GM18858 (cell line): ENCODE measurements around the gene CNR2.
"Not testable (repeated sequence)": the region's sequence is repeated elsewhere in the genome, so short reads cannot be mapped to it uniquely, and the experiment has no call there.

Source experiments
- ATAC-seq: cut with Tn5 transposase; IDR thresholded peaks from one replicate; pipeline ENCODE4 v1.9.1; 2021; ENCODE audit not compliant: unreplicated experiment

Gene CNR2

DNA sequence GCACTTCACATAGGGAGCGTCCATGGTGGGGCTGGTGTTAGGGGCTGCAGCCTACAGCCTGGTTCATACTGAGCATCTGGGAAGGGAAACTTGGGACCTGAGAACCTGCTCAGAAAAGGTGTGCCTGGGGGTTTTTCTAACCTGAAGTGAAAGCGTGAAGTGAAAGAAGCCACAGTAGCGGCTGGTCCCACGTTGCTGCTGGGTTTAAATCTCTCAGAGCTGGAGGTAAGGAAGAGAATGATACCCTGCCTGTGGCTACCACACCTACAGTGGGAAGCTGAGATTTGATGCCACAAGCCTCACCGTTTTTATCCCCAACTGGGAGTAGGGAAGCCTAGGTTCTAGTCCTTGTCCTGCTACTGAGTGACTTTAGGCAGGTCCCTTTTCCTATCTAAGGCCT is 24.1 kb downstream of the CNR2 start:
- no peak for ATAC-seq

DNA sequence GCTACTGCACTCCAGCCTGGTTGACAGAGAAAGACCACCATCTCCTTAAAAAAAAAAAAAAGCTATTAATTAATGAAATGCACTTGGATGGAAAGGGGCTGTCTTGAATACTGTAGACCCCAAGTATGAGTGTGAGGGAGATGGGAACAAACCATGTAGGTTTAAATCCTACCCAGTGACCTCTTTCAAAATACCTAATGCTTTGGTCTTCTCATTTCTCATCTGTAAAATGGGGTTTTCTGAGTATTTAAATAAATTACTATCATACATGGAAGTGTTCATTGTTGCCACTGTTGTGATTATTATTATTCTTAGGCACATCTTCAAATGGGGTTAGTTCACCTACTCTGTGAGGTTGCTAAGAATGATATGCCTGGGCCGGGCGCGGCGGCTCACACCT is 27.9 kb downstream of the CNR2 start:
- ATAC-seq: no peak

DNA sequence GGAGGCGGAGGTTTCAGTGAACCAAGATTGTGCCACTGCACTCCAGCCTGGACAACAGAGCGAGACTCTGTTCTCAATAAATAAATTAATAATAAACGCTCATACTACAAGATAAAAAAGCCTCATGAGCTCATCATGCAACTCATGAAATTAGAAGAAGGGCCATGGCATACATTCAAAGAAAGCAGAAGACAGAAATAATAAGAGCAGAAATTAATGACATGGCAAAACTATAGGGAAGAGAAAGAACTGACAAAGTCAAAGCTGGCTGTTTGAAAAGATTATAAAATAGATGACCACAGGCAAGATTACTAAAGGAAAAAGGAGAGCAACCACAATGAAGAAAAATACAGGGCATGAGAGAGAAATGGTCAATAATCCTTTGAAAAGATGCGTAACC is 30.4 kb downstream of the CNR2 start:
- ATAC-seq: no peak

DNA sequence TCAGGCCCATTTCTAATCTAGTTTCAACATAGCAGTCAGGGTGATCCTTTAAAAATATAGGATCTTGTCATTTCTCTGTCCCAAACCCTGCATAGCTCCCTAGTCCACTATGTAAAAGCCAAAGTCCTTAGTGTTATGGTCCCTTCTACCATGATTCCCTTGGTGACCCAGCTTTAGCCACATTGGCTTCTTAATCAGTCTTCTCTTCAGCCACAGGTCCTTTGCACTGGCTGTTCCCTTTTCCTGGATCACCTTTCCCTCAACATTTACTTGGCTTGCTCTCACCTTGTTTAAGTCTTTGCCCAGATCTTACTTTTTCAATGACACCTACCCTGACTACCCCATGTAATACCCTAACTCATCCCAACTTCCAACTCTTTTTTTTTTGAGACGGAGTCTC is 33.4 kb downstream of the CNR2 start:
- ATAC-seq: no peak

DNA sequence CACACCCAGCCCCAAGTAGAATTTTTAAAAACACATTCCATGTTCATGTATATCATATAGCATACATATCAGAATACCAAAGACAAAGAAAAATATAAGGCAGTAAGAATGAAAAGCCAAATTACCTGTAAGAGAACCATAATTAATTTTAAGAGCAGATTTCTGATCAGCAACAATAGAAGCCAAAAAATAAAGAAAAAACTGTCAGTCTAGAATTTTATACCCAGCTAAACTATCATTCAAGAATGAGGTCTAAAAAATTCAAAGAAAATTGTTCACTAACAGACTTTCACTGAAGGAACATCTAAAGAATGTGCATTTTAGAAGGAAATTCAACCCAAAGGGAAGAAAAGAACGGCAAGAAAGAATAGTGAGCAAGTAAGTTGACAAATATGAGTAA is 34.5 kb downstream of the CNR2 start:
- no peak for ATAC-seq

DNA sequence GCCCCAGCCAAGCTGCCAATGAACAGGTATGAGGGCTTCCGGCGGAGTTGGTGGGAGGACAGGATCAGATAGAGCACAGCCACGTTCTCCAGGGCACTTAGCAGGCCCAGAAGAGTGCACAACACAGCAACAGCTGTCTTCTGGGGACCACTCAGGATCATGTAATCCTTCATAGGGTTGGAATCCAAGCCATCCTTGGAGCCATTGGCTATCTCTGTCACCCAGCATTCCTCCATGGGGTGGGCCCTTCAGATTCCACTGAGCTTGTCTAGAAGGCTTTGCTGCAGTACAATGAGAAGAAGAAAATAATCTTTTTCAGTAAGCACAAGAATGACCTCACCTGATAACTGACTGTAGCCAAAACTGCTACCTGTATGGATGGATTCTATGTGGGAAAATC is 37.8 kb downstream of the CNR2 start:
- ATAC-seq: no peak

DNA sequence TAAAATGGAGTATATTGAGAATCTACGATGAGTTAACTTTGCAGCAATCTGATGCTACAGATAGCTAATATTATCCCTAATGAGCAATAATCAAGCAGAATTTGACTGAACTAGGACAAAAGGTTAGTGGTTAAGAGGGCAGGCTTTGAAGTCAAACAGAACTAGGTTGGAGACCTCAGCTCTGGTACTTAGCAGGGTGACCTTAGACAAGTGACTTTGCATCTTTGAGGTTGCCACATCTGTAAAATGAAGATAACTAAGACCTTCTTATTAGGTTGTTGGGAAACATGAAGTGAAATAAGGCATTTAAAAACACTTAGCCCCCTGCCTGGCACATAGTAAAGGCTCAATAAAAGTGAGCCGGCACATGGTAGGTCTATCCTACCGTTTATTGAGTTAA is 40.7 kb downstream of the CNR2 start:
- no peak for ATAC-seq

DNA sequence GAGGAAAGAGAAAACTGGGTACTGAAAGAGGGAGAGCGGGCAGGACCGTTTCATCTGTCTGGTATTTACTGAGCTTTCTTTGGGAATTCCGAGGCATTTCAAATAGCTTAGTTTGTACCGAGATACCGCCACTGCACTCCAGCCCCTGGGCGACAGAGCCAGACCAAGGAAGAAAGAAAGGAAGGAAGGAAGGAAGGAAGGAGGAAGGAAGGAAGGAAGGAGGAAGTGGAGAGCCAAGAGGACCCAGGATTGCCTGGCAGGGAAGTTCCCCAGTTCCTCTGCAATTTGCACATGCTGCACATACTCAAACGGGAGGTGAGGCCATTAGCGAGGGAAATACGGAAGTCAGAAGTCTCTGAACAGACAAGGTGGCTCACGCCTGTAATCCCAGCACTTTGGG is 44.1 kb downstream of the CNR2 start:
- no peak for ATAC-seq

DNA sequence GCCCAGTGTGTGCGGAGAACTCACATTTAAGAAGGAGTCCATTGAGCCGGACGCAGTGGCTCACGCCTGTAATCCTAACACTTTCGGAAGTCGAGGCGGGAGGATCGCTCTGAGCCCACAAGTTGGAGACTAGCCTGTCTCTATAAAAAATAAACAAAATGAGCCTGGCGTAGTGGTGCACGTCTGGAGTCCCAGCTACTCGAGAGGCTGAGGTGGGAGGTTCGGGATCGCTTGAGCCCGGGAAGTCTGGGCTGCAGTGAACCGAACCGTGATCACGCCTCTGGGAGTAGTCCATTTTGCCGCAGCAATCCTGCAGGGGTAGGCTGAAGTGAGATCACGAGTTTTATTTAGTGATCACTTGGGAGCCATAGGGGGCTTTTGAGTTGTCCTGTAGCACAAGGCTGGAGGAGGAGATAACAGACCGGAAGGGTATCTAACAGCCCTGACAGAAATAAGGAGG is 44.6 kb downstream of the CNR2 start:
- peak; percentile 11 for ATAC-seq

DNA sequence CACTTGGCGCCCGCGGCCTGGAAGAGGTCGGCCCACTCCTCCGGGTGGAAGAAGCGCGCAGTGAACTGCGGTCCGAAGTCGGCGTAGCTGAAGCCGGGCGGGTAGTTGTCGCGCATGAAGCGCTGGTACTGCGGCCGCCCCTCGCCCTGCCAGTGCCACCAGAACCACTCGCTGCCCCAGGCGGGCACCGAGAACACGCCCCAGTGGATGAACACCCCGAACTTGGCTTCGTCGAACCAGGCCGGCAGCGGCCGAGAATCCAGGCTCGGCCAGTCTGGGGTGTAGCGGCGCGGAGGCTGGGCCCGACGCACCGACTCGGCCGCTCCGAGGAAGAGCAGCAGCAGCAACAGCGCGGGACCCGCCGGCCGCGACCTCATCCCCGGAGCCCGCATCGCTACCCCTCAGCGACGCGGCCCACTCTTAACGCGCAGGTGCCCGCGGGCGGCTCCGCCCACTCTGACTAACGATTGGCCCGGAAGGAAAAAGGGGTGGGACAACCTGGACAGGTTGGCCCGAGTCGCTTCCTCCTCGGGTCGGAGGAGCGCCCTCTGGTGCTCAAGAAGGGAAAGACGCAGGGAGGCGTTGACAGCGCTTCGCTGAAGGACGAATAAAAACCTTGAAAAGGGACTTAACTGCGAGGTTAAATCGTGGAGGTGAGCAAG is 45.1 kb downstream of the CNR2 start, which contains the start of gene FUCA1:
TSS of gene FUCA1 (minus strand) at position 396 of the 662 bp plus-strand sequence. CDS start at position 392, 4 bp downstream.
- peak; percentile 71 for ATAC-seq

DNA sequence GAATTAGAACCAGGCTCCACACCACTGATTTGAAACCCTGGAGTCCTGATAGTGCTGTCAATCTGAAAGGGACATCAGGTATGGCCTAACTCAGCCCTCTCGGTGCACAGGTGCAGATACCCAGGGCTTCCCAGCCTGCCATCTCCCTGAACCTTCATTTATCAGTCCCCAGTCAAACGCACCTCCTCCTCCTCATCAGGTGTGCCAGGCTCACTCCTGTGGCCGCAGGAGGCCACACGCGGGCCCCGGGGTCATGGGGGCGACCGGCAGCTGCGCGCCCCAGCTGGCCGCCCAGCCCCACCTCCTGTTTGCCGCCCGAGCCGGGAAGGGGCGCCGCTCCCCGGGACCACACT is 45.6 kb downstream of the CNR2 start:
- ATAC-seq: peak; percentile 2

DNA sequence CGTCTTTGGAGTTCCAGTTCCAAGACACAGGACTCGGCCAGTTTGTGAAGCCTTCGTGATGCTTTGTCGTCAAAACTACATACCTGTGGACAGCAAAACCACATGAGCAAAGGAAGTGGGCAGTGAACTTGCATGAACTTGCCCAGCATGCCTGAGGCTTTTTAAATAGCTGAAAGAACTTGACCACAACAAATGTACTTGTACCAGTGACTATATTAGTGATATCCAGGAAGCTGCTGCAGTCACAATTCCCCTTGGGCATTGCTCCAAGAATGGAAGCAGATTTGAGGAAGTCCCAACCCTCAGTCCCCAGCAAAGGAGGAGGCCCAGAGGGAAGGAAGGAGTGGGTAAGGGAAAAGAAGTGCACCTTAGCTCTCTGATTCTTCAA is 47.6 kb downstream of the CNR2 start:
- ATAC-seq: no peak

DNA sequence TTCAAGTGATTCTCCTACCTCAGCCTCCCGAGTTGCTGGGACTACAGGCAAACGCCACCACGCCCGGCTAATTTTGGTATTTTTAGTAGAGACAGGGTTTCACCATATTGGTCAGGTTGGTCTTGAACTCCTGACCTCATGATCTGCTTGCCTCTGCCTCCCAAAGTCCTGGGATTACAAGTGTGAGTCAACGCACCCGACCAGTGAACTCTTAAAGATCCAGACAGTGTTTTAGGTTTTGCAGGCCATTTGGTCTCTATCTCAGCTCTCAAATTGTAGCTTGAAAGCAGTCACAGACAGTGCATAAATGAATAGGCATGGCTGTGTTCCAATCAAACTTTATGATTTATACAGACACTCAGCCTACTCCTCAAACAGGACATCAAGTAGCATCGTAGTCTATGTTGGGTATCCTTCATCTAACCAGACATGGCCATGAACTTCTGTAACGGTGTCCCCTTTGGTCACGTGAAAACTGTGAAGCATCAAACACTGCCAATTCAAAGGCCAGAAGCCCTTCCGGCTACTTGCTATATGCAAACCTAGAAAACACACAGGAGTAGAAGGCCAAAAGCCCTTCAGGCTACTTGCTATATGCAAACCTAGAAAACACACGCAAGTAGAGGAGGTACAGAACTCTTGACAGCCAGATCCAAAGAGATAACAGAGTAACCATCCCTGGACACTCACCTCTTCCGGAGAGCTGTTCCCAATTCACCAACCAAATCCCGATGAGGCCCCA is 48.2 kb downstream of the CNR2 start:
- ATAC-seq: no peak

DNA sequence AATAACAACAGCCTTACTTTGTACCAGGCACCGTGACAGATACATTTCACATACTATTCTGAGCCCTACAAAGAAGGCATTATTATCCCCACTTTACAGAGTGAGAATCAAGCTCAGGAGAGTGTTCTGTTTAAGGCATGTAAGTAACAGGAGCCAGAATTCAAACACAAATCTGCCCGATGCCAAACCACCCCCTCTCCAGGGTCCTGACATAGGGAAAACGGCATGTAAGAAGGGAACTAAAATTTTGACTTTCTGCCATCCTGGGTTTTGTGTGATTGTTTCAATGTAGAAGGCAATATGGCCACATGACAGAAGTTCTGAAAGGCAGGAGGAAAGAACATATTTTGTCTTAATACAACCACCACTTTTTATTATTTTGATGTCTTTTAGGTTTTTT is 50.5 kb downstream of the CNR2 start:
- no peak for ATAC-seq

DNA sequence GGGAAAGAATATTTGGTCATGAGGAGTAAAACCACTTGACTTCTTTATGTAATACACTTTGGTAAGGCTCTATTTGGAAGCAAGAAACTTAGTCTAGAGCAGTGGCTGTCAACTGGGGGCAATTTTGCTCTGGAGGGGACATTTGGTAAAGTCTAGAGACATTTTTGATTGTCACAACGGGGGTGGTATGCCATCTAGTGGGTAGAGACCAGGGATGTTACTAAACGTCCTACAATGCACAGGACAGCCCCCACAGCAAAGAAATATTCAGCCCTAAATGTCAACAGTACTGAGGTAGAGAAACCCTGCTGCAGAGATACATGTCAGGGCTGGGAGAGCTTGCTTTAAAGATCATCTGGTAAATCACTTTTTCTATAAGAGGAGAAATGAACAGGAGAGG is 58.6 kb downstream of the CNR2 start:
- no peak for ATAC-seq

DNA sequence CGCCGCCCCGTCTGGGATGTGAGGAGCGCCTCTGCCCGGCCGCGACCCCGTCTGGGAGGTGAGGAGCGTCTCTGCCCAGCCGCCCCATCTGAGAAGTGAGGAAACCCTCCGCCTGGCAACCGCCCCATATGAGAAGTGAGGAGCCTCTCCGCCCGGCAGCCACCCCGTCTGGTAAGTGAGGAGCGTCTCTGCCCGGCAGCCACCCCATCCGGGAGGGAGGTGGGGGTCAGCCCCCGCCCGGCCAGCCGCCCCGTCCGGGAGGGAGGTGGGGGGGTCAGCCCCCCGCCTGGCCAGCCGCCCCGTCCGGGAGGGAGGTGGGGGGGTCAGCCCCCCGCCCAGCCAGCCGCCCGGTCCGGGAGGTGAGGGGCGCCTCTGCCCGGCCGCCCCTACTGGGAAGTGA is 60.0 kb downstream of the CNR2 start:
- not testable (repeated sequence) for ATAC-seq

DNA sequence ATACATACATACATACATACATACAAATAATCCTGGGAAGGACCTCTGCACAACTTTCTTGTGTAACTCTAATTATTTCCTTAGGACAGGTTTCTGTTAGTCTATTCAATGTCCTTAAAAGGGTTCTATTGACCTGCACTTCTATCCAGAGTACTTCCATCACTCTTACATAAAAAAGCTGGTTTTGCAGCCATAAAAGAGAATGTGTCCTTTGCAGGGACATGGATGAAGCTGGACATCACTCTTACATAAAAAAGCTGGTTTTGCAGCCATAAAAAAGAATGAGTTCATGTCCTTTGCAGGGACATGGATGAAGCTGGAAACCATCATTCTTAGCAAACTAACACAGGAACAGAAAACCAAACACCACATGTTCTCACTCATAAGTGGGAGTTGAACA is 61.8 kb downstream of the CNR2 start:
- not testable (repeated sequence) for ATAC-seq

DNA sequence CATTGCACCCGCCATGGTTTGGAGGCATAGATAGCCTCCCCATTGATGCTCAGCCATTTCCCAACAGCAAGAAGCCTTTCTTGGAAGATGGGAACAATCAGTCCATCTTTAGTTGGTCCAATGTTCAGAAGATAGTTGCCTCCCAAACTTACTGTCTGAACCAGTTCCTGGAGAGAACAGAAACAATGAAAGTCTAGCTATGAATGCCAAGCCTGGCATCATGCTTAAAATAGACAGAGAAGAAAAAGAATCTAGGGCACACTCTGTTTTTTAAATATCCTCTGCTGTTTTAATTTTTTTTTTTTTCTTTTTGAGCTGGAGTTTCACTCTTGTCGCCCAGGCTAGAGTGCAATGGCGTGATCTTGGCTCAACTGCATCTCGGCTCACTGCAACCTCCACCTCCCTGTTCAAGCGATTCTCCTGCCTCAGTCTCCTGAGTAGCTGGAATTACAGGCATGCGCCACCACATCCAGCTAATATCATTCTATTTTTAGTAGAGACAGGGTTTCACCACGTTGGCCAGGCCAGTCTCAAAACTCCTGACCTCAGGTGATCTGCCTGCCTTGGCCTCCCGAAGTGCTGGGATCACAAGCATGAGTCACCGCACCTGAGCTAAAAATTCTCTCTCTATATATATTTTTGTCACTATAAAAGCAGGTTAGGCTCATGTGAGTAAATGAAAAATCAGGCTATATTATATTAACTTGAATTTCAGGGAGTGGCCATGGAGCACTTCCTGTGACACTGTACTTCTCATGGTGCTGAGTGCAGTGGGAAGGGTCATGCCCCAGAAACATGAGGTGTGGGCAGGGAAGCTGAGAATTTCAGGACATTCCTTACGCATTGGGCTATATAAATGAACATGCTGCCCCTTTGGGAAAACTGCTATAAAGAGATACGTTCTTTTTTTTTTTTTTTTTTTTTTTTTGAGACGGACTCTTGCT is 64.2 kb downstream of the CNR2 start:
- no peak for ATAC-seq

DNA sequence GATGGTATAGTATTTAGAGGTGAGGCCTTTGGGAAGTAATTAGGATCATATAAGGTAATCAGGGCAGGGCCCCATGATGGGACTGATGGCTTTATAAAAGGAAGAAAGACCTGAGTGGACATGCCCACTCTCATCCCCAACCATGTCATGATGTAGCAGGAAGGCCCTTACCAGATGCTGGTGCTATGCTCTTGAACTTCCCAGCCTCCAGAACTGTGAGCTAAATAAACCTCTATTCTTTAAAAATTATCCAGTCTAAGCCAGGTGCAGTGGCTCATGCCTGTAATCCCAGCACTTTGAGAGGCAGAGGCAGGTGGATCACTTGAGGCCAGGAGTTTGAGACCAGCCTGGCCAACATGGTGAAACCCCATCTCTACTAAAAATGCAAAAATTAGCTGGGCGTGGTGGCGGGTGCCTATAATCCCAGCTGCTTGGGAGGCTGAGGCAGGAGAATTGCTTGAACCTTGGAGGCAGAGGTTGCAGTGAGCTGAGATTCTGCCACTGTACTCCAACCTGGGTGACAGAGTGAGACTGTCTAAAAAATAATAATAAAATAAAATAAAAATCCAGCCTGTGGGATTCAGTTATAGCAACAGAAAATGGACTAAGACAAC is 65.6 kb downstream of the CNR2 start:
- not testable (repeated sequence) for ATAC-seq

DNA sequence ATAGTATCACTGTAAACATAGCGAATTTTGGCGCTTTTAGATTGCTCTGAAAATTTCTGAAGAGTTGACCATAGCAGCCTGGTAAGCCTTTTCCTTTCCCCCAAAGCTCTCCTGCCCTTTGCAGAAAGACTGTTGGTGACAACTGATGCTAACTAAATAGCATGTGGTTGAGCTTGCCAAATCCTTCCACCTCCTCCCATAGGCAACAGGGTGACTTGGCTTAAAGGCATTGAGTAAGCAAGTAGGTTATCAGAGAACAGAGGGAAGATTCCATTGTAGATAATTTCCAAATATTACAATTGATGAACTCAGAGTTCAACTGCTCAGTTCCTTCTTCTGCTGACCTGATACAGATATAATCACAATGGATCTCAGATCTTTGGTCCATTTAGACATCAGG is 68.0 kb downstream of the CNR2 start:
- no peak for ATAC-seq

DNA sequence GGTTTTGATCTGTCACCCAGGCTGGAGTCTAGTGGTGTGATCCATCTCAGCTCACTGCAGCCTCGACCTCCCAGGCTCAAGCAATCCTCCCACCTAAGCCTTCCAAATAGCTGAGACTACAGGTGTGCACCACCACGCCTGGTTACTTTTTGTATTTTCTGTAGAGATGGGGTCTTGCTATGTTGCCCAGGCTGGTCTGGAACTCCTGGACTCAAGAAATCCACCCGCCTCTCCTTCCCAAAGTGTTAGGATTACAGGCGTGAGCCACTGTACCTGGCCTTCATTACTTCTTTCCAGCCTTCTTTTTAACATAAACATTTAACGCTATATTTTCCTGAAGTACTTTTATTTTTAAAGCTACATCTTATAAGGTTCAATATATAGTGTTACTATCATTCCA is 69.5 kb downstream of the CNR2 start:
- no peak for ATAC-seq
